CD4-positive, alpha-beta T cell treated with Interferon gamma for 1 hour (primary cell): Measurements from ENCODE around the gene GSN.

Experiments
- DNase-seq: peaks from one replicate; pipeline ENCODE4 v3.0.0-alpha.2; 2020

Gene GSN

DNA sequence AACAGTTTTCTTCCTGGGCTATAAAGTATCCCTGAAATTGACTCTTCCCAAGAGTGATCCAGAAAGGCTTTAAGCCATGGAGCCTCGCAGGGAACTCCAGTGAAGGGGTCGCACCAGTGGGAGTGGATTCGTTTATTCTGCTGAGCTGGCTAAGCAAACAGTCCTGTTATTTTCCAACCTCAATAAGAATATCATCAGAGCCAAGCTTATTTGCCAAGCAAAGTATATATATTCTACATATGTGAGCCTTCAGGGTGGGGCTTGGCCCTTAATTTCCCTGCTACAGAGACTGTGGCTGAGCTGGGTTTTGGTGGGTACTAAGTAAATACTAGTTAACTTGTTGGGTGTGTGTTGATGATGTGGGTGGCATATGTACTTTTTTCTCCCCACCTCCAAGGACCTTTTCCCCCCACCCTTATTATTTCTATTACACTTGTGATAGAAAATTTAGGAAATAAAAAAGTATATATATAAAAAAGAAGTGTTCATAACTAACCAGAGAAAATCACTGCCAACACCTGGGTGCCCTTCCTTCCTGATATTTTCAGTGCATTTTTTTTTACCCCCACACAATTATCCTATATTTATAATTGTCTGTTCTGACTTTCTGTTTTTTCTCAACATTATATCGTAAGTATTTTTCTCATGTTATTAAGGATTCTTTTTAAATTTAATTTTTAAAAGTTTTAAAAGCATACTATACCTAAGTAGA lies 5.3 kb downstream of the GSN start:
- no peak for DNase-seq

DNA sequence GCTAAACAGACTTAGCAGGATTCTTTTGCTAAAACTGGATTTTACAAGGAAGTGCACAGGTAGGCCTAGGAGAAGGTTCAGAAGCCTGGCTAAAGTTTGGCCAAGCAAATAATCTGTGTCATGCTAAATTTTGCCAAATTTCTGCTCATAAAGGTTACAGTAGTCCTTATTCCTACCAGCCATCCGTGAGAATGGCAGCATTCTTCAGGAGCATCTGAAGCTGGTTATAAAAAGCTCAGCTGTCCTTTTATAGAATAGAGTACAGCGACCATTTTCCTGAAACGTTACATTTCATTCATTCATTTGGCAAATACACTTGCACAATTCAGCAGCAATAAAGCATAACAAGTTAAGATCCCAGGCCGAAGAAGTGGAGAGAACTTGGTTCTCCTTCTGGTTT lies 6.9 kb downstream of the GSN start:
- DNase-seq: no peak

DNA sequence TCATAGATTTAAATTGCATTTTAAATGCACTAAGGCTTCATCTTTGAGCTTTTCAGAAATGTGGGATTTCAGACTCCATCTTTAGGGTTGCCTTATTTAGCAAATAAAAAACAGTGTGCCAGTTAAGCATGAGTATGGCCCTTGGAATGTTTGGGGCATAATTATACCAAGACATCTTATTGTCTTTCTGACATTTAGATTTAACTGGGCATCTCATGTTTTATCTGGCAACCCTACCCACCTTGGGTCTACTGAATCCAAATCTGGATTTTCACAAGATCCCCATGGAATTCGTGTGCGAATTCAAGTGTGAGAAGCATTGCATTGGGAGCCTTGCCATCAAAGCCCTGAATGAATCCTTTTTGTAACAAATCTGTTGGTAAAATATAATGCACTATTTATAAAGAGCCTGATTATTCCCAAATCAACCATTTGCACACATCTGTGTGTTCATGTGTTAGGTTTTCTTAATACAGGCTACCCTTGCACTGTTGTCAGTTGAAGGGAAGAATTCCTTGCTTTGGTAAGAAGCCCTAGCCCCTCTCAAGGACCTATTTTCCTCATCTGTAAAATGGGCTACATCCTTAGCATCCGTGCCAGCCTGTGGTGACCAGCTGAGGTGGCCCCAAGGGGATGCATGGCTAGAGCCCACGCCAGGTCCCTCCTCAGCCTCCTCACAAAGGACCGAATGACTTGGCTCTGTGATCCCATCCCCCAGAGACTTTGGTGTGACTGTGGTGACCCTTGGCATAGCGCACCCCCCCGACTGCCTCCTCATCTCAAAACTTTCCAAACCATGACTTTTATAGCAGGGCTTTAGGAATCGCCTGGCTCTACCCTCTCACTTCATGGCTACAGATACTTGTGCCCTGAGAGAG lies 8.1 kb downstream of the GSN start:
- no peak for DNase-seq

DNA sequence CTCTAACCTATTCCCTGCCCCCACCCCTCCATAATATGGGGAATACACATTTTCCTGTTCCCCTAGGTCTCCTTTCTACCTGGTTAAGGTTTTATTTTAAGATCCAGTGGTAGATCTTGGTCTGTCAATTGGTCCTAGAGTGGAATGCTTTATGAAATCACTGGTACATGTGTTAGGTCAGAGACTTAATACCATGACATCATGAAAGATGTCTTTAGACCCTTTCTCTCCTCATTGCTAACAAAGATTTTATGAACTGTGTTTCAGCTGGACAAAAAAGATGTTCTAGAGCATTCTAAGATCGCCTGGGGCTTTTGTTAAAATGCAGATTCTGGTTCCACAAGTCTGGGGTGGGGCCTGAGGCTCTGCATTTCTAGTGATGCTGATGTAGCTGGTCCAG lies 9.1 kb downstream of the GSN start:
- DNase-seq: no peak

DNA sequence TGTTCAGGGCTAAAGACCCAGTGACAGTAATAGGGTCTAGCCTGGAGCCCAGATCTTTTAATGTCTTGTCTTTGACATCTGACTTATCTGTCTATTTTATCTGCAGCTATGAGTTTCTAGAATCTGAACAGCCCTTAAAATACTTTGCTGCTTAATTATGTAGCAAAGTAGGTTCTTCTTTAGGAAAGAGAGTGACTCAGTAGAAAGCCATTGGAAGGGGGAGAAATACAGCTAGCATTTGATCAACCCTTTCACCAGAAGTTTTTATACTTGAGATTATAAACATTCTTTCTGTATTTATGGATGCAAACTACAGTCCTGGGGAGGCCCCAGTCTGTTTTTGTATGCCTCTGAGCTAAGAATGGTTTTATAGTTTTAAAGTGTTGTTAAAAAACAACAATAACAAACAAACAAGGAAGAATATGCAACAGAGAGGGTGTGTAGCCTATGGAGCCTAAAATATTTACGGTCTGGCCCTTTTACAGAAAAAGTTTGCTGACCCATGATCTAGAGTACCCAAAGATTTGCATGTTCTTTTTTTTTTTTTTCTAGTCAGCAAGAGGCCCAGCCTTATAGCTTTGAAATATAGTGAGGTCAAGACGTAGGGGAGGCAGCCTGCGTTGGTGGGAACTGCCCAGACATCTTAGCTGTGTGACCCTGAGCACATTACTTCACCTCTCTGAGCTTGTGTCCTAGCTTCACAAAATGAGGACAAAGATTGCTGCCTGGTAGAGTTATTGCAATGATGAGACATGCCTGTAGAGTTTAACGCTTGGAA lies 9.7 kb downstream of the GSN start:
- DNase-seq: no peak

DNA sequence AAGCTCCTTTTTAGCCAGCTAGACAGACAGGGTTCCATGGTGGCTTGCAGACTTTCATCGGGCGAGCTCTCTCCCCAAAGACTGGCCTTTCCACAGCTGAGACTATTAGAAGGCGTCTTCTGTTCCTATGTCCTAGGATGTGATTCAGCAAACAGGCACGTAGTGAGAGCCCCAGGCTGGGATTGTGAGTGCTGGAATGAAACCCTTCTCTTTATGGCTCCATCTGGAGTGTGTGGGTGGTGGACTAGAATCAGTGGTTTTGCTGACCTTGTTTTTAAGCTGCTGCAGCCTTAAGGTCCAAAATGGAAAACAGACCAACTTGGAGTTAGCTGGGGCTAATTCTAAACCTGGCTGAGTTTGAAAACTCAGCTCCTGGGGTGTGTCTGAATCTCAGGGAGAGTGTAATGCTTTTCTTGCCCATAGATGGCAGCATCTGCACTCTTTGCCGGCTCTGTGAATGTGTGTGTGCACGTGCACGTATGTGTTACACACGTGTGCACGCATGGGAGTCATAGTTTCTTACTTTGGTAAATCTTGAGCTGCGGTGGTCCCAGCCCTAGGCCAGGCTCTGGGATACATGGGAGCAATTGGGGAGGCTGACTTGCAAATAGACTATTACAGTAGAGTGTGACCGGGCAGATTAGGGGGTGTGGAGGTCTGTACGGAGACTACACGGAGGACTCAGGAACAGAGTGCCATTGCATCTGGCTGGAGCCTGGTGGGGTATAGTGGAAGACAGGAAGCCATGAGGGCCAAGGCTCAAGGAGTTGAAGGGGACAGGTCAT lies 10.7 kb downstream of the GSN start:
- peak; percentile 29 for DNase-seq

DNA sequence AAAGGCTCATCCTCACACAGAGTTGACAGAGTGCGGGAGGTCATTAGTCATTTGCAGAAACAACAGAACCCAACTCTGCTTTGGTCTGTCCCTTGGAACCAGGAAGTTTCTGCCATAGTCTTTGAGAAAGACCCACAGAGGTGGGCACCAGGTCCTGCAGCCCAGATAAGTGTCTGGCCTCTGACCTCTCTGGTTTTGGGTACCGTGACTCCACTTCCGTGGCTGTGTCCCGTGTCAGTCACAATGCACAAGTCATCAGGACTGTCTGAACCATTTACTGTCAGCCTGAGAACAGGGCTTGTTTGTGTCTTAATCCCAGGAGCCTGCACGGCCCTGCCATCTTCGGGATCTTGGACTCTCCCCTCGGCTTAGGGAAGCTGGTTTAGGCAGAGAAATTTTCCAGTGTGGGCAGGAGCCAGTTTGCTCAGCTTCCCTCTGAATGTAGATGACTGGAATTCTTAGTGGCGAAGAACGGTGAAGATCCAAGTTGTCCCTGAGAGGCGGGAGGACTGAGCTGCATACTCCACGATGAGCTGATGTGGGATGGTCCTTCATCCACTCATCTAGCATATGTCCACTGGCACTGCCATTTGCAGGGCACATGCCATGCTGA lies 11.9 kb downstream of the GSN start:
- no peak for DNase-seq

DNA sequence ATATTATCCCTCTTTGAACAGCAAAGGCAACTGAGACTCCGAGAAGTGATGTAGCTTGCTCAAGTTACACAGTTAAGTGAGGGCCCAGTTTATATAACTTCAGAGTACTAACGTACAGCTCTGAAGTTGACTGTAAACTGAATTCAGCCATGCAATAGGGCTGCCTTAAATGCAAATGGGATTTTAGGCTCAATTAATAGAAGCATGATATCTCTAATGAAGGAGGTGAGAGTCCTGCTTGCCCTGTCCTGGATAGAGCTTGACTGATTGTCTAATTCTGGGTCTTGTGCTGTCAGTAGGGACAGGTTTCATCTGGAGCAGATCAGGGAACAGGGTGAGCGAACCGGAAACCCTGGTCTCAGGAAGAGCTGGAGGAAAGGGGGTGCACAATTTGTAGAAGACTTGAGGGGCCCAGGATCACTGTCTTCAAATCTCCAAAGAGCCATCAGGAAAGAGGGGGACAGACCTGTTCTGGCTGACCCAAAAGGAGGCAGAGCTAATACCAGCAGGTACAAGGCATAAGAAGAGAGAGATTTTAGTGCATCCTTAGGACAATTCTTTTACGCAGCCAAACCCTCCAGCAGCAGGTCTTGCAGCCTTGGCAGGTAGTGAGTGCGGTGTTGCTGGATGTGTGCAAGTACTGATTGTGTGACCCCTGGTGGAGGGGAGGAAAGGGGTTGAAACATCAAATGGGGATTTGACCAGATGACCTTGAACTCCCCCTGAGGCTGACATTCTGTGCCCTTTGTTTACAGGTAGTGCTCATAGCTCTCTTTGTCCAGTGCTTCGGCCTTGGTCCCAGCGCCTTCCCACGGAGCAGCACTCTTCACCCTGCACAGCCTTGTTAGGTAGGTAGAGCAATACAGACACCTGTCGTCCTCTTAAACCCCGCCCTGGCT lies 13.0 kb downstream of the GSN start:
- DNase-seq: no peak

DNA sequence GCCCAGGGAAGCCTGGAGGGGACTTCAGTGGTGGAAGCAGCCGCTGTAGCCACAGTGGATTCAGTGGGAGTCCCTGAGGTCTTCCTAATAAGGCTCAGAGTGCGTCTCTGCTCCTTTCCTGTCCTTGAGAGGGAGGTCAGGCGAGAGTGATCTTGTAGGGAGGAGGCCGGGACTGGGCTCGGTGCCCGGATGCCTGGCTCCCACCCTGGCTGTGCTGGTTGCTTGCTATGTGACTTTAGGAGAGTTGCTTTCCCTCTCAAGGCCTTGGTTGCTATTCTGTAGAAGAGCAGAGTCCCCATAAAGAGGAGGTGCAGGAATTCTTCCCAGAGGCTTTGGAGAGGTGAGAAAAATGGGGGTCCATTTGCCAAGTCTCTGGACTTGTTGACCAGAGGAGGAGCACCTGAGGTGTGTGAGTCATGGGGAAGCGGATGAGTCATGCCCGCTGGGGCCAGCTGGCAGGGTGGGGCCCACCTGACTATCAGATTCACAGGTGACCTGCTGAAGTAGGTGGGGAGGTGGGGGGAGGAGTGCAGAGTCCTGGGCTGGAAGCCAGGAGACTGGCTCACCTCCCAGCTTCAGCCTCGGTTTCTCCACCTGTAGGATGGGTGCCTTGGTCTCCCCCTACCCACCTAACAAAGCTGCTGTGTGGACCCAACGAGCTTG lies 13.8 kb downstream of the GSN start:
- no peak for DNase-seq

DNA sequence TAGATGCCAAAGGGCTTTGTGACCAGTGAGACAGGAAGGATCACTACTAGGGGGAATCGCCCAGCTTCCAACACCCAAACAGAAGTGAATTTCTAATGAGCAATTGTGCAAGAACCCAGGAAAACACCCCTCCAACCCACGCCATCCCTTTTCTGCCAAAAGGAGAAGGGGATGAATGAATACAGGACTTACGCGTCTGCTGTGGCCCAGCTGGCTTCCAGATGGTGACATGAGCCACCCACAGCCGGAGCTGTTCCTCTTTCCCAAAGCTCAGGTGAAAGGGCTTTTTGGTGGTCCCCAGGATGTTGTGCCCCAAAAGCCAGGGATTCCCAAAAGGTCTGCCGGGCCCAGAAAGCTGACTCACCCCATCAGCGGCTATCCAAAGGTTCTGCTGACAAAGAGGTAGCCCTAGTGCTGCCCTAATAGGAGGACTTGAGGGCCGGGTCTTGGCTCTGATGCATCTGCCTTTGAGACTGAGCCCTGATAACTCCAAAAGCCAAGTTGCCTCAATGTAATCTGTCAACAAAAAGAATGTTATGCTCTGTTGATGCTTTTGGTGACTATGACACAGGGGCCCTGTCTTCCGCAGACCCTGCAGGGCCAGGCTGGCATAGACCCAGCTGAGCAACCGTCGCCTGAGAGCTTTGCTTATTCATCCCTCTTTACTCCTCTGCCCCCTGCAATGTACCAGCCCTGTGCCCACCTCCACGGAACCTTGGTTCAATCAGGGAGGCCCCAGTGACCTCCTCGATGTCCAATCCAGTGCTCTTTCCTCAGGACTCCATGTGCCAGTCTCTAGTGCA lies 14.5 kb downstream of the GSN start:
- DNase-seq: peak; percentile 25

DNA sequence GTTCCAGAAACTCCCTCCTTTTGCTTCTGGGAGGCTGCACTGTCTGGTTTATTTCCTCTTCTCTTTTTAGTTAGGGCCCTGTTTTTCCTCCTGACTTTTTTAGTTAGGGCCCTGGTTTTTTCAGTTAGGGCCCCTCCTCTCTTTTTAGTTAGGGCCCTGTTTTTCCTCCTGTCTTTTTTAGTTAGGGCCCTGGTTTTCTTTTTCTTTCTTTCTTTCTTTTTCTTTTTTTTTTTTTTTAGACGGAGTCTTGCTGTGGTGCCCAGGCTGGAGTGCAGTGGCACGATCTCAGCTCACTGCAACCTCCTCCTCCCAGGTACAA lies 15.1 kb downstream of the GSN start:
- no peak for DNase-seq

DNA sequence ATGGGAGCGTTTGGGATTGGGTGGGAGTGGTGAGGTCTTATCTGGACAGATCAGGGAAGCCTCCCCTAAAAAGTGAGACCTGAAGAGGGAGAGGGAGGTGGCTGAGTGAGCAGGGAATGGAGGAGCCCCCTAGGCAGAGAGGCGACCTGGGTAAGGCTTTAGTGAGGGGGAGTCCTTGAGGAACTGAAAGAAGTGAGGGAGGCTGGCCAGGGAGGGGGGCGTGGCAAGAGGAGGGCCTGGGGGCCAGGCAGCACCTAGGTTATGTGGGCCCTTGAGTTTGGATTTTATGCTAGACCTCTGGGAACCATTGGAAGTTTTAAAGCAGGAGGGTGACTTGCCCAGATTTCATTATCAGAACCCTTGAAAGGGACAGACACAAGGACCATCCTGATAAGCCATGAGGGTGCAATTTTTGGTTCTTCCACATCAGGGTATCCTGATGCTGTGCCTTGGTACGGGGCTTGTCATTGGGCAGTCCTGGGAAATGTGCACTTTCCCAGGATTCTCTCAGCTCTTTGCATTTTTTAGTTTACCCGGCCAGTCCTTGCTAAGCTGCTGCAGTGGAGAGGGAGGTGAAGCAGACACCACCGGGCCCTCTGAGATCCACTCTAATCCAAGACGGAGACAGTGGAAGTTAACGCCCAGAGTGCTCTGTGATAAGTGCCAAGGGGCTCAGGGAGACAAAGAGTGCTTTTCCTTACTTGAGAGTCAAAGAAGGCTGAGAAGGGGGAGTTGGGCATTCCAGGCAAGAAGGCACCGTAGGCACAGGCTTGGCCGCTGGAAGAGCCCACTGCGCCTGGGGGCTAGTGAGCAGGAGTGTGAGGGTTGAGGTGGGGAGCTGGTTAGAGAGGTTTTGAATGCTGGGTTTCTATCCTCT lies 16.1 kb downstream of the GSN start:
- DNase-seq: no peak

DNA sequence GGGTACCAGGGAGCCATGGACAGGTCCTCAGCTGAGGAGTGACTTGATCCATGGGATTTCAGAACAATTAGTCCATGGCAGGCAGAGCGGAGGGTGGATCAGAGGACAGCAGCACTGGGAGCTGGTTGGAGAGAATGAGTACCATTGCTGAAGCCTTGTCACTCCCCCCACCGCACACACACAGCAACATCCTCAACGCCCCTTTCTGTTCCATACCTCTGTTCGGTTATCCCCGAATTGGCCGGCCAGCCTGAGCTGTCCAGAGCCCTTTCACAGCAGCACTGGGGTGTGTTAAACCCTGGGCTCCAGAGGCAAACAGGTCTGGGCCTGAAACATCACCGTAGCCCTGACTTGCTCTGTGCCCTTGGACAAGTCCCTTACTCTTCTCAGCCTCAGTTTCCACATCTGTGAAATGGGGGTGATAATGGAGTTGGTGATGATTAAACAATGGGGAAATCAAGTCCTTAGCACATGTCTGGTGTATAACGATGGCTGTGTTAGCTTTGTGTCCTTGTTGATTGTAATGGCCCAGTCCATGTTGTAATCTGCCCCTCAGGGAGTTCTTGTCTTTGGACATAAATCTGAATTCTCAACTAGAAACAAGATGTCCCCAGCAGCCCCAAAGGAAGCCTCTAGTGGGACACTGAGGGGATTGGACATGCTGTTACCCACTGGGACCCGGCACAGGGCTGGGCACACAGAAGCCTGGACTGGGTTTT lies 16.9 kb downstream of the GSN start:
- DNase-seq: no peak

DNA sequence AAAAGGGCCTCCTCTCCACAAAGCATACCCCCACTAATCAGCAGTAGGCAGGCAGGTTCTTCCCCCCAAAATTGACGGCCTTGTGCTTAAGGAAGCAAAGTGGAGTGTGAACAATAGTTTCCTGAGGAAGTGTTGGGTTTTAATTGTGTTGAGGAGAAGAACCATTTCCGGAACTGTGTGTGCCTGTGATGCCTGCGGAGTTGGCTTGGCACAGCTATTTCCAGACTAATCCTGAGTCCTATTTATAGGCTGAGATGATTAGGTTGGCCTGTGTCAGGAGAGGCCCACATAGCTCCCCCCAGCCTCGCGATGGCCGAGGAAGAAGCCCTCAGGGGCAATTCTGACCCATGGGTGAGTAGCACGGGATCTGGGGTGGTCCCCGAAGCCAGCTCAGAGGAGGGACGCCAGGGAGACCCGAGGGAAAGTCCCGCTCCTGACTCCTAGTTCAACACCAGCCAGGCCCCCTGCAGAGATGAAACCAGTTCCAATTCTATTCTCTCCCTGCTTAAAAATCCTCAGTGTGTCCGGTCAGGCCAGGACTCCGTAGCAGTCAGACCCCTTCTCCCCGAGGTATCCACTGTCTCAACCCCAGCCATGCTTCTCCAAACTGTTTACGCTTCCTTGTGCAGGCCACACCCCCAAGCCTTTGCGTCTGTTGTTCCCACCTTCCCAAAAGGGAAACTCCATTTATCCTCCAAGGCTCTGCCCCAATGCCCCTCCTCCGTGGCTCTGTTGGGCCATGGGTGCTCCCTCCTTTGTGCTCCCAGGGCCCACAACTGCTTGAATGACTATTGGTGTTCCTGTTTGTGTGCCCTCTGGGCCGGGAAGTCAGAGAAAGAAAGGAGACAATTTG lies 18.1 kb downstream of the GSN start:
- DNase-seq: no peak

DNA sequence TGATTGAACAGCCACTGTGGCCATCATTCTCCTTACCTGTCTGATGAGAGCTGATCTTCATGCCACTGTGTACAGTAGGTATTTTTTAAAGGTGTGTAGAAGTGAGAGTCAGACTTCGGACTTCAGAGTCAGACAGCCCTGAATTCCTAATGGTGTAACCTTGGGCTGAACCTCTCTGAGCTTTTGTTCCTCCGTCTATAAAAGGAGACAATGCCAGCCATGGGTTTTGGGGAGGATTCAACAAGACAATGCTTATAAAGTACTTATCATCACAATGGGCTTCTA lies 18.7 kb downstream of the GSN start:
- DNase-seq: no peak

DNA sequence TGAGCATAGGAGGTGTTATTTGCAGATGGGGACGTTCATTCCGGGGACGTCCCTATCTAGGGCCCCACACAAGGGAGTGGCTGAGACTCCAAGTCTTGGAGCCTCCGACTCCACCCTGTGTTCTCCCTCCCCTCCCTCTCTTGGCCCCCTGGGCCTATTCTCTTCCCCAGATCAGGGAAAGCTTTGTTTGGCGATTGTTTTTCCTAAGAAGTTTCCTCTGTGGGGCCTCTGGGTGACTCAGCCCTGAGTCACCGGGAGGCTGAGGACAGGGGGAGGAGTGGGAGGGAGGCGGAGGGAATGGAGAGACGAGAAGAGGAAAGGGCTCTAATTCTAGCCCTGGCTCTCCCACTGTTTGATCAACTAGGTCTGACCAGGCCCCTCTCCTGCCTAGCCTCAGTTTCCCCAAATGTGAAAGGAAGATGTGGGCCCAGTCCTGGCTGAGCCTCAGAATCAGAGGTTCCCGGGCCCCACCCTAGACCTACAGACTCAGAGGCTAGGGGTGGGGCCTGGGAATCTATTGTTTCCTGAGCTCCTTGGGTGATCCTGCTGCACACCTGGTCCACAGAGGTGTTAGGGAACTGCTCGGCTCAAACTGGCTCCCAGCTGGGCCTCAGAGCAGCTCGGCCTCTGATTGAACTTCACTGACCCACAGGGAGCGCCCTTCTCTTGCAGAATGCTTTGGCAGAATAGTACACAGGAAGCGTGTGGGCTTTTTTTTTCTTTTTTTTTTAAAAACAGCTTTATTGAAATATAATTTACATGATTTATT lies 19.2 kb downstream of the GSN start:
- peak; percentile 26 for DNase-seq

DNA sequence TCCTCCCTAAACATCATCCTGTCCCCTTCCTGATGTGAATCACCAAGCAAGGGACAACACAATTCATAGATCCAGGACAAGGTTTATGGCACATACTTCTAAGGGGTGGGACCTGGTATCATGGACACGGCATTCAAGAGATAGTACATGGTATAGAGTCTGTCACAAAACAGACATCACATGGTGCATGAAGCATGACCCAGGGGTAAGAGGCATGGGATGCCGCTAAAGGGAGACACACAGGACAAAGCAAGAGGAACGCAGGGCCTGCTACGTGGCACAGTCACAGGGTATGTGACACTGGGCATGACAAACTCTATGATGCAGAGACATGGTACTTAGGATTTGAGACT lies 20.7 kb downstream of the GSN start:
- no peak for DNase-seq
